22Rv1 (cell line): ENCODE data around the gene ABCG8.

Source experiments
- H3K27ac ChIP-seq: fragments of 450-650 bp; 2 replicates; pipeline ENCODE4 v1.5.1; 2017
- CTCF ChIP-seq: fragments of 450-650 bp; IDR thresholded peaks from 2 replicates; pipeline ENCODE4 v1.5.1; 2017; ENCODE audit warnings: mild to moderate bottlenecking
- ZFX ChIP-seq: fragments of 450-650 bp; IDR thresholded peaks from 2 replicates; pipeline ENCODE4 v1.6.1; 2017; ENCODE audit warnings: antibody characterized with exemption, borderline replicate concordance

Gene ABCG8

DNA sequence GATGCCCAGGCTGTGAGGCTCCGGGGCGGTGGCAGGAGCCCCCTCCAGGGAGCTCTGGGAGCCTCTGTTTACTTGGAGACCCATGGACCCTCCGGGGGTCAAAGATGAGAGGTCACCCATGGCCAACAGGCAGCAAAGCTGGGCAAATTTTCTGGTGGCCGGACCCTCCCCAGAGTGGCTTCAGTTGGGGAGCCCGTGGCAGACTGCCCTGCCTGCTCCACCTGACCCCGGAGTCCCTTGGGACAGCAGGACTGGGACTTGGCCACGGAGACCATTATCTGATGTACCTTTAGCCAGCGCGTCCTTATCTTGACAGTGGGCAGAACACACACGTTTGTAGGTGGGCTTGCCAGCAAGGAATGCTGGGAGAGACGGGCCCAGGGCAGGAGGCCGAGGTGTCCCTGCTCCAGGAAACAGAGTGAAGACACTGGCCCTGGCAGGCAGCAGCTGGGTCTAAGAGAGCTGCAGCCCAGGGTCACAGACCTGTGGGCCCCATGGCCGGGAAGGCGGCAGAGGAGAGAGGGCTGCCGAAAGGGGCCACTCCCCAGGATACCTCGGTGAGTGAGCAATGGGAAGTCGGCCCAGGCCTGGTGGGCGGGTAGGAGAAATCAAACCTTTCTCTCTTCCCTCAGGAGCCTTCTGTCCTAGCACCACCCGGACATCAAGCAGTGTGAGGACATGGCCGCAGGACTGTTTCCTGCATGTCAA, at the start of gene ABCG8, which contains the start of gene ABCG5:
ABCG8 (plus strand) TSS at position 412 of the 708 bp plus-strand sequence; CDS start at position 495, 83 bp downstream.
ABCG5 (minus strand) TSS at position 280 of the 708 bp plus-strand sequence; CDS start at position 120, 160 bp downstream.
- H3K27ac ChIP-seq = no peak within 1 kb of the TSS
- no peak for TF ChIP-seq ZFX
- TF ChIP-seq CTCF = no peak

GRCh38 chr2:43790147-43790546, 48.6 kb upstream of the ABCG8 start:
- TF ChIP-seq CTCF = no peak
- no peak for TF ChIP-seq ZFX
- no peak overlapping the region for H3K27ac ChIP-seq

- H3K27ac ChIP-seq = no peak overlapping the region
- no peak for TF ChIP-seq ZFX
These were observed 47.6 kb upstream of the ABCG8 start for GRCh38 chr2:43791035-43791765.

- TF ChIP-seq CTCF = no peak
These were observed 46.1 kb upstream of the ABCG8 start for GRCh38 chr2:43792653-43793052.

DNA sequence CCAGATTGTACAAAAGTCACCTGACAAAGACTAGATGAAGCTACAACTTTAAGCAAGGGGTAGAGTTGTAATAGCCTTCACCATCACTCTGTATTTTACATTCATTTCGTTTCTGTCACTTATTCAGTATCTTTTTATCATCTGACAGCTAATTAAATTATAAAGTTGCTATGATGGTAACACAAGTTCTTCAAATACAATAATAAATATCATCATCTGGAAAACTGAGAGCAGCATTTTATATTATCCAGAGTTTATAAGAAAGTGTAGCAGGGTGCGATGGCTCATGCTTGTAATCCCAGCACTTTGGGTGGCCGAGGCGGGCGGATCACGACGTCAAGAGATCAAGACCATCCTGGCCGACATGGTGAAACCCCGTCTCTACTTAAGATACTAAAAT, 43.8 kb upstream of the ABCG8 start:
- TF ChIP-seq CTCF (no peak), ZFX (no peak)
- no peak overlapping the region for H3K27ac ChIP-seq

More at GRCh38 chr2:43792653-43793052, 46.1 kb upstream of the ABCG8 start:
- no peak overlapping the region for H3K27ac ChIP-seq

GRCh38 chr2:43796206-43796605, 42.6 kb upstream of the ABCG8 start:
- no peak overlapping the region for H3K27ac ChIP-seq
- no peak for TF ChIP-seq ZFX
- TF ChIP-seq CTCF = no peak

- H3K27ac ChIP-seq = no peak overlapping the region
- TF ChIP-seq CTCF (peak; percentile 24; the same call in 1 of the 2 replicates), ZFX (no peak)
These were observed 40.5 kb upstream of the ABCG8 start for GRCh38 chr2:43798300-43798699.

GRCh38 chr2:43800894-43801293, 37.9 kb upstream of the ABCG8 start:
- TF ChIP-seq ZFX = no peak
- no peak for TF ChIP-seq CTCF
- H3K27ac ChIP-seq = no peak overlapping the region
